HG03108 (cell line): Measurements from ENCODE around the gene TMA16.
"Not testable (repeated sequence)": the region's sequence is repeated elsewhere in the genome, so short reads cannot be mapped to it uniquely, and the experiment has no call there.

ENCODE experiments used
- ATAC-seq: cut with Tn5 transposase; IDR thresholded peaks from one replicate; pipeline ENCODE4 v1.9.1; 2021; ENCODE audit warnings: moderate library complexity; ENCODE audit not compliant: unreplicated experiment

TMA16 gene

GRCh38 chr4:163505374-163505773 lies 10.9 kb downstream of the TMA16 start:
- no peak for ATAC-seq

DNA sequence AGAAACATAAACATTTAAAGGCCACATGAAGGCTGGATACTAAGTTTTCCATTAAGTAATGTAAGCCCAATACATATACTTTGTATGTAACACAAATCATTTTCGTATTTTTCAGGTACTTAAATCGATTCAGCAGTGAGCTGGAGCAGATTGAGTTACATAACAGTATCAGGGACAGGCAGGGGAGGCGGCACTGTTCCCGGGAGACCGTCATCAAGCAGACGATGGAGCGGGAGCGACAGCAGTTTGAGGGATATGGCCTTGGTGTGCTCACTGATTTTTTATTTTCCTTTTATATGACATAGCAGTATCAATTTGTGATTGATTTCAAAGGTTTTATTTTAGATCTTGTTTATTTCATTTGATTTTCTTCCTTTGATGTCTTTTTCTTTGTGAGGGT lies 20.7 kb downstream of the TMA16 start:
- ATAC-seq: no peak

DNA sequence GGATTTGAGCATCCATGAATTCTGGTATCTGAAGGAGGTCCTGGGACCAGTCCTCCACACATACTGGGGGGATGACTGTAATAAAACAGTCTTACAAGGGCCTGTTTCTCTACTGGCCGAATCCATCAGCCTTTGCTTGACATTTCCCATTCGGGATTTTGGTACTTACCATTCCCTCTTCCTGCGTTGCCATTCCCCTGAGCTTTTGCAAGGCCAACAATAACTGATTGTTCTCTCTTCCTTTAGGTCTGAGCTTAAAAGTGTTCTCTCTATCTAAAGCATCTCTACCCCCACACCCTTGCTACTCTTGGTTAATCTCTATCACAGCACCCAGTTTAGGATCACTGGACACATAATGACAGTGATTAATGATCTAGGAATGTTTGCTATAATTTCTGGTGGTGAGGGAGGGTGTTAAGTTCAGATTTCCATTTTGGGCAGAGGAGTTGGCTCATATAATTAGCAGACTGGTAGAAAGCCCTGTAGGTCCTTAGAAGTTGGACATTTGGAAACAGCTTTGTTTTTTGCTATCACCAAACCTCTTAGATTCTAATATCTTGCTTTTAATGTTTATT lies 29.4 kb downstream of the TMA16 start:
- ATAC-seq: no peak

- no peak for ATAC-seq
Observed at GRCh38 chr4:163525982-163526381, 31.5 kb downstream of the TMA16 start.

DNA sequence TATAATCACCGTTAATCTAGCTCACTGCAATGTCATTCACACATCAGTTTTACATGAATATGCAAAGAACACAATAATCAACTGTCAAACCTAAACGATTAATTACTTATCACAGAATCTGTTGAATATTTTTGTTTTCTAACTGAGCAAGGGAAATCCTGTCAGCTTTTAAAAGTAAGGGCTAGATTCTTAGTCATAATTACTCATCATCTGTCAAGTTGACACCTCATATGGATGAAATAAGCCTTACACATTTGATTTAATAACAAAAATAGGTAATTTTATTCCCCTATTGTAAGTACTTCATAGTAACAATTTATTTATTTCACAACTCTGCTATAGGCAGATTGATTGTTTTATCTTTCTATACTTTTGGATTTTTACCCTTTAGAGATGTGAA lies 32.7 kb downstream of the TMA16 start:
- ATAC-seq: no peak

GRCh38 chr4:163528653-163529052 lies 34.2 kb downstream of the TMA16 start:
- ATAC-seq: no peak

DNA sequence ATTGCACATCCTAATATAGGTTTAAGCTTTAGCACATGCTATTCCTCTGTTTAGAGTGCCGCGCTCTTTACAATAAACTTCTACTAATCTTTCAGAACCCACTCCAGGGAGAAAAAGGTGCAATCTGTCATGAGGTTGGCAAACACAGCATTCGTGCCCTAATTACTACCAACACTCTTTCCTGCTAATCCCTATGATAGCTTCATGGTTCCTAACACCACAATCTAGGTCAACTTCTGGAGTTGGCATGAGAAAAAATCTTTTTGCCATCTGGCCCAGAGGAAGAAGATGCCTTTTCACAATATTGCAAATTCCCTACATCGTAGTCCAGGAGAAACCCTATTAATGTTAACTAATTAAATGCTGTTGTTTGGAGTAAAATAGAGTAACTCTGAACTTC lies 39.6 kb downstream of the TMA16 start:
- ATAC-seq: no peak

DNA sequence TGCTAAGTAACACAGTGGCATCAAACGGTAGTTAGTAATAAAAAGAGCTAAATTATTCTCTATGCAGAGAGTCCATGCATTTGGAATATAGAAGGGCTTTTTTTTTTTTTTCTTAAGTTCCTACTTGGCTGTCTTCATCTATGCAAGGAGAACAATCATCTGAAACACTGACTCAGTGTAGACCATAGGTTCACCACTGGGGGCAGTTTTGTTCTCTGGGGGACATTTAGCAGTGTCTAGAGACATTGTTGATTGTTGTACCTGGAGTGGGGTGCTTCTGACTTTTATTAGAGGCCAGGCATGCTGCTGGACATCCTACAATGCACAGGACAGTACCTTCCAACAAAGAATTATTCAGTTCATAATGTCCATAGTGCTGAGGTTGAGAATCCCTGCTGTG lies 41.2 kb downstream of the TMA16 start:
- ATAC-seq: no peak

- ATAC-seq: no peak
Observed at GRCh38 chr4:163536091-163536490, 41.6 kb downstream of the TMA16 start.

DNA sequence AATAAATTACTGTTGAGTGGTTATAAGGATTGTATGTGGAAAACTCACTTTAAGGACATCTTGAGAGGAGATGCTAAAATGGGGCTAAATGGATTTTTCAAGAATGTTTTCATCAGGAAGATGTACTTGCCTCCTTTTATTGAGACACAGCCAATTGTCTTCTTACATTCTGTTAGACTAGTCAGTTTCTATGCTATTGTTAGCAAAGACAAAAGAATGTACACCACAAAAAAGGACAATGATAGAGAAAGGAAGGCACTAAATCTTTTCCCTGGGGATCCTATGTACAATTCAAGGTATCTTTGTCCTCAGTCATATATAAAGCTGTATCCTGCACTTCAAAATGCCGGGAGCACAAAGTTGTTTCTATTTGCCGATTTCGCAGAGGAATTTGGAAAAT lies 42.6 kb downstream of the TMA16 start:
- no peak for ATAC-seq

DNA sequence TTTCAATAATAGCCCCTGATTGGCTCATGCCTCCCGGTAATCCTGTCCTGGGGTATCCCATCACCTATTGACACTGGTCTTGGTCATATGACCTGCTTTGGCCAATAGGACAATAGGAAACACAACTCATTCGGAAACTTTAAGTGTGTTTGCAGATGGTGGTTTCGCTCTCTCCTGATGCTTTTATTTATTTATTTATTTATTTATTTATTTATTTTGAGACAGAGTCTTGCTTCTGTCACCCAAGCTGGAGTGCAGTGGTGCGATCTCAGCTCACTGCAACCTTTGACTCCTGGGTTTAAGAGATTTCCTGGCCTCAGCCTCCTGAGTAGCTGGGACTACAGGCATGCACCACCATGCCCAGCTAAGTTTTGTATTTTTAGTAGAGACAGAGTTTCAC lies 44.3 kb downstream of the TMA16 start:
- not testable (repeated sequence) for ATAC-seq

- no peak for ATAC-seq
Observed at GRCh38 chr4:163540448-163540847, 46.0 kb downstream of the TMA16 start.

DNA sequence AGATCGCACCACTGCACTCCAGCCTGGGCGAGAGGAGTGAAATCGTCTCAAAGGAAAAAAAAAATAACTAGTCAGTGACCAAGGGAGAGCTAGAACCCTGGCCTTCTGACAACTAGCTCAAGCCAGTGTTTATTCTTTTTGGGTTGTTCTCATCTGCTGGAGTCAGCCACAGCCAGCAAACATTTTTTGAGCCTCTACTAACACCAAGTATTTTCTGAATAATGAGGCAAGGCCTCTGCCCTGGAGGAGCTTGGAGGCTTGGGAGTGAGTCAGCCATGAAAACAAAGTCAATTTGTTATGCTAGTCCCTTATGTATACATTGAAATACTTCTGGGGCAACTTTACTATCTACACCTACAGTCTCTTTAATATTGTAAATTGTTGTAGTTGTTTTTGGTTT lies 46.5 kb downstream of the TMA16 start:
- no peak for ATAC-seq

DNA sequence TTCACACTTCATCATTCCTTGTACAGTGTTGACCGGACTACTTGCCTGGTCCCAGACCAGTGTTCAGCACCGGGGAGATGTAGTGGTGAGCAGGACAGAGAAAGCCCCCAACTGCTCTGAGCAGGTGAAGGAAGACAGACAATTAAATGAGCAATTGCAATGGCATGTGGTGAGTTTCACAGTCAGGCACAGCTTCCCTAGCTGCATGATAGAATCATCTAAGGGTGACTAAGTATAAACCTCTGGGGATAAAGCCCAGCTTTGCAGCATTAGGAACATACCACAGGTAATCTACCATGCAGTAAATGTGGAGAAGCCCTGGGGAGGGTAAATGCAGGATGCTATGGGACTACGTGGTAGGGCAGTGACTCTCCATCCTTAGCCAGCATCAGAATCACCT lies 47.8 kb downstream of the TMA16 start:
- ATAC-seq: no peak

DNA sequence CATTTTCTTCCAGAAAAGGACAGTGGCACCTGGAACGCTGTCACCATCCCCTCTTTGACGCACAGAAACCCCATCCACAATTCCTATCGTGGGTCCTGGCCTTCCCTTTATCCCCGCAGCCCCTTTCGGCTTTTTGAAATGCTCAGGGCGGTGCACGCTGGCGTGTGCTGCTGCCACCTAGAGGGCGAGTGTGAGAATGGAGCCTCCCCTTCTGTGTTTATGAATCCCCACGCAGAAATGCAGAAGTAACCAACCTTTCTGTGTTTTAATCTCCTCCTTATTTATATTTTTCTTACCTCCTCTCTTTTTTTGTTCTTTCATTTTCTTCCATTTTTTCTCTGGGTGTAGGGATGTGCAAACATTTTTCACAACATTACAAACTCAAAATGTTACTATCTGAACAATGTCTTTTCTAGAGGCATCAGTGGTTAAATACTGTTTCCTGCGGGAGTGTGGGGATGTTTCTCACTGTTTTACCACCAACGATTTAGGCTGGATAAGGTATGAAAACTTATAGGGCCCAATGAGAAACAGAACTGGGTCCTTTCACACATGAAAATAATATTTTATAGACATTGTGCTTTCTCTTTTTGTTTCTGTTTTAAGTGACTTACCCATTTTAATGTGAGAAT lies 50.0 kb downstream of the TMA16 start:
- ATAC-seq: peak; percentile 78

DNA sequence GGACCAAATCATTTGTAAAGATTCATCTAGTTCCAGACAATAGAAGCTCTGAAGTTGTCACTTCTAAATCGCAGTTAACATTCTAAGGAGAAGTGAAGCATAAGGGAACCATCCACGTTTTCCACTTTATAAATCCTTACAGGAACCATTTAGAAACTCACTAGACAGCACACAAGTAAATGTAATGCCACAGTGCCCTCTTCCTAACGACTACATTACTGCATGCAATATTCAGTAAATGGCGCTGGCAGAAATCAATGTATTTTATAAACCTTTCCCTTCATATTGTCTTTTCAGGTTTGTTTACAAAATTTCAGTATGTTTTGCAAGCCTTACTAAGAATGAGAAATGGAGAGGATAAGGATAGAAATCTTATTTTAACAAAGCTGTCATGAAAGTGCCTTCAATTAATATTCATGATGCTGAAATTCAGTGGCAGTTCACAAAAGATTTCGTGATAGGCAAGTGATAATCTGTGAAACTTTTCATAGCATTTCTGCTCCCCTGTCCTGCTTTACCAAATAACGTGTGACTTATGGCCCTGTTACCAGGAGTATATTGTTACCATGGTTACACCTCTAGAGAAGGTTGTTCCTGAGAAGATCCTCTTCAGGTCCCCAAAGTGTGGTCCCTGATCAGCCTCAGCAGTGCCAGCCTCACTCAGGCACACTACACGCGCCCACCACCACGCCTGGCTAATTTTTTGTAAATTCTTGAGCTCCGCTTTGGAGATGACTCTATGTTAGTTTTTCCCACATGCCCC lies 54.2 kb downstream of the TMA16 start:
- ATAC-seq: no peak

DNA sequence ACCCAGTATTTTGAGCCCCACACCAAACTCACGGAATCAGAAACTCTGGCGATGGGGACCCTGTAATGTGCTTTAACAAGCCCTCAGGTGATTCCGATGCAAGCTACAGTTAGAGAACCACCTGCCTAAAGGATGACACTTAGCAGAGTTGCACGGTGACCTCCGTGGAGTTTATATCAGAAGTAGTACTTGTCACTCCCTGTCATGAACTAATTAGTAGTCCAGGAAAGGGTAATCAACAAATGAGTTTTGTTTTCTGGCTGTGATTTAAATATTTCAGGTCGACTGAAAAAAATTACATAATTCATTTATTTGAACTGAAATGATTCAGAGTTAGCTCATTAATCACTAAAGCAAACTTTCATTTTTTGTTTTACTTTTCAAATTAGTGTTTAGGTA lies 56.4 kb downstream of the TMA16 start:
- ATAC-seq: no peak

DNA sequence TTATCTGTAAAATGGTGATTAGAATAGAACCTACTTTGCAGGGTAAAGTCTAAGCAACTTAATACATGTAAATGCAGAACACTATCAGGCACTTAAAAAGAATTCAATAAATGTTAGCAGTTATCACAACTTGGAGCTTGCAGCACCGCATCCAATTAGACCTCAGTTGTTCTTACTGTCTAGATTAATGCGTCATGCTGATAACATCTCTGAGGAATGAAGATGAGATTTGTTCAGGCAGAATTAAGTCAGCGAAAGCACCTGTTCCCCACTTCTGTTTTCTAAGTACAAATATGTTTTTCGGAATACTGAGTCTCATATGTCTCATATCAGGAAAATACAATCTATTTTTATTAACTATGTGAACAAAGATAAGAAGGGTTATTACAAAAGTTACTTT lies 58.7 kb downstream of the TMA16 start:
- no peak for ATAC-seq

- ATAC-seq: no peak
Observed at GRCh38 chr4:163554870-163555465, 60.5 kb downstream of the TMA16 start.

- ATAC-seq: peak; percentile 48
Observed at GRCh38 chr4:163556177-163556576, 61.7 kb downstream of the TMA16 start.

DNA sequence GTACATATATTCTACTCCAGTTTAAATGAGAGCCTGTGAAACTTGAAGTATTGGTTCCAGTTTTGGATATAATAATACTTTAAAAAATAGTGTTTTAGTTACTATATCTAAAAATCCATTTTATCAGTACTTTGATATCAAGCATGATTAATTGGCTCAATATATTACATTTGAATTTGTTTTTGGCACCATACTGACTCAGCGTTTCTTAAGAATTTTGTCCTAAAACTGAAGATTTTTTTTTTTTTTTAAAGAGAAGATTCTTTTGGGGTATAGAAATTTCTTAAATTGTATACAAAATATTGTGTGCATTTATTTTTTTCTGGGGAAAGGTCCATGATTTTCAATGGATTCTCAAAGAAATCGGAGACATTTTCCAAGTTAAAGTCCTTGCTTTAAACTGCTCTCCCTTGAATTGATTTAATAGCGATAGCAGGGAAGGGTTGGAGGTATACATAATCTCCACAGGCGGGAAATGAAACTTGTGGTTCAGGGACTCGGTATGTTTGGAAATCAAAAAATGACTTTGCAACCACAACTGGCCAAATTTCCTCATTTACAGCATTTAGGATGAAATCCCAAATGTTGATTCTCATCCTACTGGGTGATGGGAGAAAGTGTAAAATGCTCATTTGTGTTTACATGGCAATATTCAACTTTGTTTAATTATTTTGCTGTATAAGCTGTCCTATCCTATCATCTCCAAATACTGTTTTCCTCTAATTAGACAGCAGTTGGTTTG lies 62.3 kb downstream of the TMA16 start:
- ATAC-seq: no peak
